H1 (cell line): ENCODE data around the gene FADS3.

Experiments used
- CTCF ChIP-seq, 3 experiments: IDR thresholded peaks; 1 replicate in 2 of 3; 2 replicates in 1 of 3; pipeline versions ENCODE4 v1.5.1 to v1.6.1; 2011; ENCODE audit warnings: low read length in 3 of 3, mild to moderate bottlenecking in 3 of 3, inconsistent platforms in 2 of 3, low read depth in 1 of 3, moderate library complexity in 1 of 3; ENCODE audit not compliant: insufficient read depth in 1 of 3; ENCODE audit errors: control extremely low read depth in 1 of 3
- EP300 ChIP-seq, 2 experiments: IDR thresholded peaks; 1 replicate in 1 of 2; 2 replicates in 1 of 2; pipeline ENCODE4 v1.6.1; 2011 to 2012; ENCODE audit warnings: low read depth in 2 of 2, low read length in 2 of 2, mild to moderate bottlenecking in 2 of 2, borderline replicate concordance in 1 of 2, inconsistent platforms in 1 of 2, moderate library complexity in 1 of 2
- EZH2 ChIP-seq: fragments of 200-600 bp; sonication (generic); IDR thresholded peaks from 2 replicates; pipeline ENCODE4 v1.7.1; 2012; ENCODE audit warnings: low read depth, mild to moderate bottlenecking, moderate library complexity, low read length, inconsistent platforms; ENCODE audit not compliant: severe bottlenecking
- FOSL1 ChIP-seq: IDR thresholded peaks from 2 replicates; pipeline ENCODE4 v1.6.1; 2011; ENCODE audit warnings: mild to moderate bottlenecking, low read depth, low read length, moderate library complexity; ENCODE audit not compliant: insufficient read depth
- GABPA ChIP-seq: IDR thresholded peaks from 2 replicates; pipeline ENCODE4 v1.6.1; 2011; ENCODE audit warnings: mild to moderate bottlenecking, low read length, moderate library complexity, borderline replicate concordance; ENCODE audit not compliant: insufficient read depth
- PHF8 ChIP-seq: fragments of 200-600 bp; sonication (generic); conservative IDR thresholded peaks from 2 replicates; pipeline ENCODE4 v1.7.1; 2012; ENCODE audit warnings: low read depth, mild to moderate bottlenecking, inconsistent platforms, low read length, moderate library complexity
- POLR2A ChIP-seq, 2 experiments: IDR thresholded peaks; 1 replicate in 1 of 2; 2 replicates in 1 of 2; pipeline ENCODE4 v1.6.1; 2011; ENCODE audit warnings: low read depth in 2 of 2, low read length in 2 of 2, mild to moderate bottlenecking in 2 of 2; ENCODE audit errors: control extremely low read depth in 1 of 2
- RNF2 ChIP-seq: fragments of 200-900, 300-1000 bp; sonication (generic); IDR thresholded peaks from 2 replicates; pipeline ENCODE4 v1.7.1; 2016; ENCODE audit warnings: borderline replicate concordance, low read depth, mild to moderate bottlenecking, antibody characterized with exemption, low read length; ENCODE audit not compliant: poor library complexity, severe bottlenecking; ENCODE audit errors: missing control alignments
- TAF1 ChIP-seq: IDR thresholded peaks from 2 replicates; pipeline ENCODE4 v1.6.1; 2011; ENCODE audit warnings: mild to moderate bottlenecking, low read depth, low read length
- TEAD4 ChIP-seq: IDR thresholded peaks from 2 replicates; pipeline ENCODE4 v1.6.1; 2012; ENCODE audit warnings: low read depth, low read length, inconsistent platforms, mixed read lengths
- YY1 ChIP-seq: IDR thresholded peaks from 2 replicates; pipeline ENCODE4 v1.6.1; 2011; ENCODE audit warnings: low read depth, mild to moderate bottlenecking, low read length

GRCh38 chr11:61921446-61921845, 30.1 kb upstream of the FADS3 start:
- TF ChIP-seq CTCF (IDR thresholded peaks at IDR 0.05; ENCODE audit: control extremely low read depth in 1 of 3, insufficient read depth in 1 of 3, low read depth in 1 of 3, low read length in 3 of 3), result no peak
- TF ChIP-seq TAF1, result no peak
- TF ChIP-seq PHF8, result no peak
- no peak for TF ChIP-seq POLR2A (IDR thresholded peaks at IDR 0.05; ENCODE audit: control extremely low read depth in 1 of 2, low read depth in 2 of 2, low read length in 2 of 2)
- no peak for TF ChIP-seq RNF2
- no peak for TF ChIP-seq YY1
- no peak for TF ChIP-seq EP300 (IDR thresholded peaks at IDR 0.05; ENCODE audit: borderline replicate concordance in 1 of 2, low read depth in 2 of 2, low read length in 2 of 2)
- TF ChIP-seq EZH2, result no peak
- no peak for TF ChIP-seq FOSL1
- TF ChIP-seq GABPA, result no peak
- TF ChIP-seq TEAD4, result no peak
